HepG2 (cell line): ENCODE data around the gene IFT57. TPM values are rescaled to one million over a fixed set of nuclear protein-coding genes. Genes with fewer than 3 reads are reported as not detected.

Experiments
- ATAC-seq: fragments of 200-7000 bp; cut with Tn5 transposase; 3 replicates; pipeline ENCODE4 v1.9.1; 2020; ENCODE audit warnings: mild to moderate bottlenecking, moderate library complexity
- BruUV-seq: library from RNA; stranded (reverse); fragments of 400-500 nt; replicated peaks from 2 replicates; lab custom pipeline; 2021; lab: Mats Ljungman, UMichigan
- CTCF ChIA-PET: fragments of 300-600 bp; formaldehyde crosslinking; extraction: SDS; loops from one replicate; lab custom pipeline; 2021; ENCODE audit warnings: low total read pairs, inconsistent platforms, low intra/inter-chr PET ratio; lab: Yijun Ruan, JAX
- POLR2A ChIA-PET: fragments of 350-600 bp; sonication (Branson Sonifier 250); formaldehyde crosslinking; loops from one replicate; lab custom pipeline; 2020; ENCODE audit warnings: antibody characterized with exemption, inconsistent platforms; lab: Yijun Ruan, JAX
- DNase-seq: peaks from one replicate; pipeline ENCODE4 v3.0.0-alpha.2; 2015; ENCODE audit warnings: low spot score
- FAIRE-seq: peaks from 3 replicates; lab custom pipeline; 2011; peaks lifted over from hg19 to GRCh38; lab: Jason Lieb, UNC
- H2AFZ ChIP-seq: one replicate; pipeline ENCODE4 v1.6.1; 2011; ENCODE audit warnings: low read length, inconsistent platforms
- H3K27ac ChIP-seq: fragments of 300-600 bp; 3 replicates; pipeline ENCODE4 v1.8.0; 2011; ENCODE audit warnings: mixed run types, mild to moderate bottlenecking, mixed read lengths, low read length, inconsistent platforms; ENCODE audit not compliant: insufficient read depth; ENCODE audit errors: extremely low read length
- H3K27me3 ChIP-seq, 2 experiments: fragments of 200-600 bp in 1 of 2; 2 replicates in 1 of 2; 3 replicates in 1 of 2; pipeline versions ENCODE4 v1.6.0 to v1.8.0; 2011; ENCODE audit warnings: low read length in 2 of 2, mild to moderate bottlenecking in 2 of 2, moderate library complexity in 2 of 2, inconsistent platforms in 1 of 2; ENCODE audit not compliant: insufficient read depth in 2 of 2, control insufficient read depth in 1 of 2
- H3K36me3 ChIP-seq, 2 experiments: fragments of 200-600 bp in 1 of 2; replicated peaks in 1 of 2; 2 replicates in 1 of 2; 3 replicates in 1 of 2; pipeline versions ENCODE4 v1.5.1 to v1.8.0; 2011; ENCODE audit warnings: low read length in 2 of 2, inconsistent platforms in 1 of 2; ENCODE audit not compliant: insufficient read depth in 2 of 2, control insufficient read depth in 1 of 2
- H3K4me1 ChIP-seq: 2 replicates; pipeline ENCODE4 v1.5.1; 2012; ENCODE audit warnings: low read length, inconsistent platforms; ENCODE audit not compliant: insufficient read depth
- H3K4me2 ChIP-seq: 2 replicates; pipeline ENCODE4 v1.6.0; 2011; ENCODE audit warnings: low read depth, low read length, inconsistent platforms
- H3K4me3 ChIP-seq, 3 experiments: fragments of 200-600 bp in 1 of 3; sonication (generic), shearing (Covaris generic) in 1 of 3; replicated peaks in 1 of 3; 2 replicates each; pipeline ENCODE4 v1.5.1; 2011 to 2016; ENCODE audit warnings: low read length in 3 of 3, inconsistent platforms in 2 of 3, low read depth in 2 of 3, mild to moderate bottlenecking in 2 of 3, control low read depth in 1 of 3, mixed read lengths in 1 of 3; ENCODE audit not compliant: insufficient read depth in 1 of 3
- H3K79me2 ChIP-seq: one replicate; pipeline ENCODE4 v1.6.1; 2011; ENCODE audit warnings: low read length, inconsistent platforms; ENCODE audit not compliant: insufficient read depth
- H3K9ac ChIP-seq: 2 replicates; pipeline ENCODE4 v1.6.0; 2011; ENCODE audit warnings: mild to moderate bottlenecking, low read depth, low read length, inconsistent platforms; ENCODE audit not compliant: insufficient read depth
- H3K9me3 ChIP-seq: 2 replicates; pipeline ENCODE4 v1.5.1; 2012; ENCODE audit warnings: mild to moderate bottlenecking, low read length
- H4K20me1 ChIP-seq: 2 replicates; pipeline ENCODE4 v1.6.0; 2011; ENCODE audit warnings: inconsistent platforms, mild to moderate bottlenecking, low read length, moderate library complexity; ENCODE audit not compliant: insufficient read depth
- CENPBD1 ChIP-seq: sonication (generic); formaldehyde crosslinking; IDR thresholded peaks from 2 replicates; pipeline ENCODE4 v1.8.0; 2022; ENCODE audit warnings: missing genetic modification reagents, low read depth, mild to moderate bottlenecking, borderline replicate concordance
- FOXA1 ChIP-seq, 2 experiments: fragments of 450-650 bp in 1 of 2; sonication (generic) in 1 of 2; formaldehyde crosslinking in 1 of 2; IDR thresholded peaks; 2 replicates each; pipeline versions ENCODE4 v1.4.0 to v1.6.1; 2016 to 2020; ENCODE audit warnings: missing genetic modification reagents in 1 of 2
- HOXA5 ChIP-seq: sonication (generic); formaldehyde crosslinking; IDR thresholded peaks from 2 replicates; pipeline ENCODE4 v1.4.0; 2020; ENCODE audit warnings: missing genetic modification reagents
- IRF9 ChIP-seq: sonication (generic); formaldehyde crosslinking; IDR thresholded peaks from 2 replicates; pipeline ENCODE4 v1.8.0; 2022; ENCODE audit warnings: missing genetic modification reagents, mild to moderate bottlenecking, borderline replicate concordance
- KLF11 ChIP-seq: IDR thresholded peaks from 2 replicates; pipeline ENCODE4 v1.6.1; 2016; ENCODE audit warnings: missing compliant biosample characterization
- NR1H2 ChIP-seq: sonication (generic); formaldehyde crosslinking; IDR thresholded peaks from 2 replicates; pipeline ENCODE4 v1.8.1; 2022; ENCODE audit warnings: low read depth, missing genetic modification reagents, borderline replicate concordance
- PHF5A ChIP-seq: IDR thresholded peaks from one replicate; pipeline ENCODE4 v1.6.1; 2018; ENCODE audit warnings: low read depth, missing genetic modification reagents; ENCODE audit not compliant: unreplicated experiment
- RAD21 ChIP-seq: fragments of 450-650 bp; formaldehyde crosslinking; IDR thresholded peaks from 2 replicates; pipeline ENCODE4 v1.5.0; 2020; ENCODE audit warnings: mild to moderate bottlenecking
- SMARCC2 ChIP-seq: fragments of 450-650 bp; IDR thresholded peaks from 2 replicates; pipeline ENCODE4 v1.6.1; 2017; ENCODE audit warnings: antibody characterized with exemption, mild to moderate bottlenecking
- SRSF9 ChIP-seq: fragments of 200-400 bp; formaldehyde crosslinking; IDR thresholded peaks from 2 replicates; pipeline ENCODE4 v1.6.1; 2018; ENCODE audit warnings: borderline replicate concordance, mild to moderate bottlenecking, low read depth, low read length; ENCODE audit not compliant: insufficient read depth, poor library complexity, severe bottlenecking
- ZNF12 ChIP-seq: sonication (generic); formaldehyde crosslinking; IDR thresholded peaks from 2 replicates; pipeline ENCODE4 v1.5.0; 2020; ENCODE audit warnings: missing genetic modification reagents
- ZNF34 ChIP-seq: sonication (generic); formaldehyde crosslinking; IDR thresholded peaks from 2 replicates; pipeline ENCODE4 v1.4.0; 2020; ENCODE audit warnings: mild to moderate bottlenecking, missing genetic modification reagents, borderline replicate concordance
- ZNF367 ChIP-seq: sonication (generic); formaldehyde crosslinking; IDR thresholded peaks from 2 replicates; pipeline ENCODE4 v1.4.0; 2020; ENCODE audit warnings: missing genetic modification reagents, borderline replicate concordance
- ZNF414 ChIP-seq: sonication (generic); formaldehyde crosslinking; IDR thresholded peaks from 2 replicates; pipeline ENCODE4 v1.5.0; 2020; ENCODE audit warnings: missing genetic modification reagents
- ZNF597 ChIP-seq: sonication (generic); formaldehyde crosslinking; IDR thresholded peaks from 2 replicates; pipeline ENCODE4 v1.5.0; 2020; ENCODE audit warnings: missing genetic modification reagents
- WGBS: methylation state at CpG from one replicate; pipeline ENCODE4 v1.1.6; 2017; ENCODE audit warnings: low lambda C conversion rate; 5-methylcytosine and 5-hydroxymethylcytosine counted together
- in situ Hi-C: cut with HindIII; loops from 2 replicates; pipeline ENCODE4 v1.10.0; 2017; ENCODE audit warnings: low pct_unique_long_range_greater_than_20kb; ENCODE audit not compliant: extremely low pct_ligation_motif_present
- intact Hi-C: fragments of 100-400 bp; cut with micrococcal nuclease; formaldehyde crosslinking; loops from one replicate; pipeline ENCODE4 v1.10.0; 2022; ENCODE audit not compliant: unreplicated experiment
- polyA plus RNA-seq, 8 experiments: library from polyadenylated mRNA; depleted of rRNA in 3 of 8; stranded (reverse) in 7 of 8; unstranded in 1 of 8; fragments of >200 nt; fragmentation: Illumina TruSeq in 4 of 8; extraction: Trizol in 4 of 8; gene quantifications; 2 replicates each; pipeline versions ENCODE4 v1.2.1 to v1.2.3, GENCODE V29; 2011 to 2016; ENCODE audit warnings: low read depth in 4 of 8, missing spikeins in 1 of 8, mixed read lengths in 1 of 8; ENCODE audit not compliant: insufficient read depth in 1 of 8
- total RNA-seq, 5 experiments: library from RNA; depleted of rRNA; stranded (reverse); fragments of >200 nt; fragmentation: Illumina TruSeq; extraction: Trizol; gene quantifications; 2 replicates each; pipeline ENCODE4 v1.2.3, GENCODE V29; 2016; ENCODE audit warnings: low read depth in 1 of 5

IFT57 gene
- total and polyA plus RNA-seq, 2 of the 13 experiments (the other 11 are each of a cell fraction or from before 2014, with no cell fraction given): 5.5 to 14.5 TPM

DNA sequence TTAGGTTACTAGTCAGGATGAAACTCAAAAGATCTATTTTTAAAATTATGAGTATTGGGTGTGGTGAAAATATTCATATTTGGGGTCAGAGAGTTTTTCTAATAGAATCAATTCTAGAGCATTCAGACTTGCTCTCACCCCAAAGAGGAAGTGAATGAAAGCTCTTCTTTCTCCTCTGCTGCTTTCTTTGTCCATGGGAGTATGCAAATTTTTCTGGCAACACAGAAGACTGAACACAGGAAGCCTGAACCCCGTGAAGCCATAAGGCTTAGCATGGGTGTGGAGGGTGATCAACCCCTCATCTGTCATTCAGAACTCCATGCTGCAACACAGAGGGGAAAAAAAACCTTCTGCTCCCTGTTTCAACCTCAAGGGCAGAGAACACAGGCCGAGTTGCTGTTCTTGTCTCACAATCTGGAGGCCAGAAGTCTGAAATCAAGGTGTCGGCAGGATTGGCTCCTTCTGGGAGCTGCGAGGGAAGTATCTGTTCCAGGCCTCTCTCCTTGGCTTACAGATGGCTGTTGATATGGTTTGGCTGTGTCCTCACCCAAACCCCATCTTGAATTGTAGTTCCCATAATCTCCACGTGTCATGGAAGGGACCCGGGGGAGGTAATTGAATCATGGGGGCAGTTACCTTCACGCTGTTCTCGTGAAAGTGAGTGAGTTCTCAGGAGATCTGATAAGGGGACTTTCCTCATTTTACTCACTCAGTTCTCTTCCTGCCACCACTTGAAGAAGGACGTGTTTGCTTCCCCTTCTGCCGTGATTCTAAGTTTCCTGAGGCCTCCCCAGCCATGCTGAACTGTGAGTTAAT is 97.7 kb downstream of the IFT57 start:
- H3K4me1 ChIP-seq: no peaks in the 10 kb centered on the region
- TF ChIP-seq ZNF367 (CRISPR knock-in tag): no peak
- TF ChIP-seq ZNF12: no peak
- TF ChIP-seq, all 625 proteins: peak for 0
- ChIA-PET POLR2A (no interaction called here), CTCF (no interaction called here)
- WGBS: 3% methylated on average over 4 of the region's 10 CpGs
- ATAC-seq (no peak), FAIRE-seq (no peak), DNase-seq (no peak)
- no peak overlapping the region for H3K27ac ChIP-seq
- no peak overlapping the region for H3K4me2 ChIP-seq
- H2AFZ ChIP-seq: no peak overlapping the region
- H3K27me3 ChIP-seq: no peaks in the 10 kb centered on the region; a peak in 3 of 5 replicates
- H3K36me3 ChIP-seq: no peaks in the 10 kb centered on the region
- in situ Hi-C loops: no loop called here
- H3K79me2 ChIP-seq: no peaks in the 10 kb centered on the region
- no peak overlapping the region for H3K4me3 ChIP-seq
- H4K20me1 ChIP-seq: no peaks in the 10 kb centered on the region
- H3K9me3 ChIP-seq: no peaks in the 10 kb centered on the region
- no TSS peak for BruUV-seq
- H3K9ac ChIP-seq: no peak overlapping the region
- intact Hi-C loops: no loop called here

GRCh38 chr3:108123326-108123725 is 98.9 kb downstream of the IFT57 start:
- no peaks in the 10 kb centered on the region; a peak in 3 of 5 replicates for H3K27me3 ChIP-seq
- POLR2A ChIA-PET: no interaction called here
- TF ChIP-seq ZNF34 (CRISPR knock-in tag) (no peak), SMARCC2 (no peak), RAD21 (no peak), CENPBD1 (CRISPR knock-in tag) (no peak), IRF9 (no peak), KLF11 (CRISPR knock-in tag) (no peak), ZNF597 (no peak), HOXA5 (no peak), FOXA1 (IDR thresholded peaks at IDR 0.05) (no peak), FOXA1 (CRISPR knock-in tag; IDR thresholded peaks at IDR 0.05) (no peak), NR1H2 (no peak), PHF5A (CRISPR knock-in tag) (no peak), SRSF9 (no peak), ZNF414 (CRISPR knock-in tag) (no peak)

More at GRCh38 chr3:108123326-108123725, 98.9 kb downstream of the IFT57 start:
- ATAC-seq: no peak
- H3K4me1 ChIP-seq: no peaks in the 10 kb centered on the region
- FAIRE-seq: no peak
- no peak overlapping the region for H2AFZ ChIP-seq
- no peak overlapping the region for H3K4me2 ChIP-seq
- intact Hi-C loops (no loop called here), in situ Hi-C loops (no loop called here)
- H3K4me3 ChIP-seq: no peak overlapping the region
- H3K79me2 ChIP-seq: no peaks in the 10 kb centered on the region
- H4K20me1 ChIP-seq: no peaks in the 10 kb centered on the region
- BruUV-seq: no TSS peak
- 8% methylated on average over 3 of the region's 3 CpGs for WGBS
- CTCF ChIA-PET: no interaction called here
- H3K9me3 ChIP-seq: no peaks in the 10 kb centered on the region
- H3K36me3 ChIP-seq: no peaks in the 10 kb centered on the region
- H3K9ac ChIP-seq: no peak overlapping the region
- no peak for DNase-seq
- no peak overlapping the region for H3K27ac ChIP-seq
